Thoracic aorta (tissue), 2 donors: ENCODE data around the gene PIK3R6. TPM values are rescaled to one million over a fixed set of nuclear protein-coding genes. Genes with fewer than 3 reads are reported as not detected.
A peak's percentile ranks its signal among the peaks of the same experiment; 100 is the strongest.

Source experiments
- ATAC-seq: fragments of 150-250 bp; one replicate; pipeline ENCODE4 v1.8.0; 2017; ENCODE audit warnings: low read depth; ENCODE audit not compliant: insufficient number of reproducible peaks, low FRiP score
- DNase-seq: peaks from one replicate; pipeline ENCODE4 v3.0.0-alpha.2; 2020; ENCODE audit warnings: low spot score
- H3K27ac ChIP-seq, 2 donors: fragments of 200-600 bp; sonication (generic); 1 replicate in 1 of 2; 2 replicates in 1 of 2; pipeline ENCODE4 v1.5.1; 2016; ENCODE audit warnings: mild to moderate bottlenecking in 2 of 2, moderate library complexity in 2 of 2
- H3K27me3 ChIP-seq: fragments of 200-600 bp; sonication (generic); replicated peaks from 2 replicates; pipeline ENCODE4 v1.6.0; 2016; ENCODE audit warnings: mild to moderate bottlenecking; ENCODE audit not compliant: insufficient read depth
- H3K36me3 ChIP-seq: fragments of 200-600 bp; sonication (generic); one replicate; pipeline ENCODE4 v1.5.1; 2016
- H3K4me1 ChIP-seq, 2 donors: fragments of 200-600 bp; sonication (generic); 1 replicate in 1 of 2; 2 replicates in 1 of 2; pipeline versions ENCODE4 v1.5.1 to v1.6.0; 2016; ENCODE audit warnings: low read depth in 2 of 2, mild to moderate bottlenecking in 1 of 2; ENCODE audit not compliant: control insufficient read depth in 1 of 2
- H3K4me3 ChIP-seq: fragments of 200-600 bp; sonication (generic); 2 replicates; pipeline ENCODE4 v1.5.1; 2016; ENCODE audit warnings: mild to moderate bottlenecking
- H3K9me3 ChIP-seq: fragments of 200-600 bp; sonication (generic); 2 replicates; pipeline ENCODE4 v1.5.1; 2016
- CTCF ChIP-seq: fragments of 200-600 bp; sonication (generic); IDR thresholded peaks from one replicate; pipeline ENCODE4 v1.5.1; 2019; ENCODE audit warnings: antibody characterized with exemption
- total RNA-seq, 2 donors: library from RNA; depleted of rRNA; stranded (reverse); fragments of >200 nt; gene quantifications; one replicate each; pipeline versions ENCODE4 v1.1.0 to v1.2.3, GENCODE V29; 2016

The PIK3R6 gene
- total RNA-seq, 2 donors from 2014 or later: 1.5 to 3.5 TPM

GRCh38 chr17:8792646-8793045, 74.8 kb downstream of the PIK3R6 start:
- no peak for ATAC-seq

GRCh38 chr17:8791910-8792270, 75.6 kb downstream of the PIK3R6 start:
- DNase-seq: no peak

More at GRCh38 chr17:8792646-8793045, 74.8 kb downstream of the PIK3R6 start:
- no peaks in the 10 kb centered on the region for H3K9me3 ChIP-seq
- no peak for TF ChIP-seq CTCF
- no peaks in the 10 kb centered on the region for H3K4me1 ChIP-seq
- H3K27me3 ChIP-seq: no peaks in the 10 kb centered on the region
- no peaks in the 10 kb centered on the region for H3K36me3 ChIP-seq
- no peak for DNase-seq
- no peak overlapping the region for H3K27ac ChIP-seq
- H3K4me3 ChIP-seq: no peak overlapping the region

GRCh38 chr17:8791248-8791909, 76.1 kb downstream of the PIK3R6 start:
- DNase-seq (no peak), ATAC-seq (no peak)
- H3K27ac ChIP-seq: no peak overlapping the region
- H3K9me3 ChIP-seq: no peaks in the 10 kb centered on the region
- no peaks in the 10 kb centered on the region for H3K4me1 ChIP-seq
- H3K36me3 ChIP-seq: no peaks in the 10 kb centered on the region
- no peaks in the 10 kb centered on the region for H3K27me3 ChIP-seq
- no peak for TF ChIP-seq CTCF
- no peak overlapping the region for H3K4me3 ChIP-seq

More at GRCh38 chr17:8791910-8792270, 75.6 kb downstream of the PIK3R6 start:
- H3K27ac ChIP-seq: no peak overlapping the region
- no peak for TF ChIP-seq CTCF
- ATAC-seq: peak; percentile 51
- no peaks in the 10 kb centered on the region for H3K27me3 ChIP-seq
- no peaks in the 10 kb centered on the region for H3K9me3 ChIP-seq
- H3K4me1 ChIP-seq: no peaks in the 10 kb centered on the region
- no peaks in the 10 kb centered on the region for H3K36me3 ChIP-seq
- H3K4me3 ChIP-seq: no peak overlapping the region

- Histone ChIP-seq H3K9me3 (no peaks in the 10 kb centered on the region), H3K27me3 (no peaks in the 10 kb centered on the region), H3K36me3 (no peaks in the 10 kb centered on the region), H3K4me1 (peaks cover 0 to 11% of the 10 kb centered on the region in 2 donors), H3K27ac (no peak overlapping the region), H3K4me3 (no peak overlapping the region)
- TF ChIP-seq CTCF: no peak
- DNase-seq (no peak), ATAC-seq (no peak)
Observed at GRCh38 chr17:8789743-8790142, 77.7 kb downstream of the PIK3R6 start.

GRCh38 chr17:8788998-8789397, 78.5 kb downstream of the PIK3R6 start:
- Histone ChIP-seq H3K27ac (no peak overlapping the region), H3K27me3 (no peaks in the 10 kb centered on the region), H3K4me1 (peaks cover 0 to 11% of the 10 kb centered on the region in 2 donors), H3K4me3 (no peak overlapping the region), H3K36me3 (no peaks in the 10 kb centered on the region), H3K9me3 (no peaks in the 10 kb centered on the region)
- TF ChIP-seq CTCF: no peak
- ATAC-seq (no peak), DNase-seq (no peak)
